ENCODE data around the gene PANK4.
A peak's percentile ranks its signal among the peaks of the same experiment; 100 is the strongest.

Gene PANK4

DNA sequence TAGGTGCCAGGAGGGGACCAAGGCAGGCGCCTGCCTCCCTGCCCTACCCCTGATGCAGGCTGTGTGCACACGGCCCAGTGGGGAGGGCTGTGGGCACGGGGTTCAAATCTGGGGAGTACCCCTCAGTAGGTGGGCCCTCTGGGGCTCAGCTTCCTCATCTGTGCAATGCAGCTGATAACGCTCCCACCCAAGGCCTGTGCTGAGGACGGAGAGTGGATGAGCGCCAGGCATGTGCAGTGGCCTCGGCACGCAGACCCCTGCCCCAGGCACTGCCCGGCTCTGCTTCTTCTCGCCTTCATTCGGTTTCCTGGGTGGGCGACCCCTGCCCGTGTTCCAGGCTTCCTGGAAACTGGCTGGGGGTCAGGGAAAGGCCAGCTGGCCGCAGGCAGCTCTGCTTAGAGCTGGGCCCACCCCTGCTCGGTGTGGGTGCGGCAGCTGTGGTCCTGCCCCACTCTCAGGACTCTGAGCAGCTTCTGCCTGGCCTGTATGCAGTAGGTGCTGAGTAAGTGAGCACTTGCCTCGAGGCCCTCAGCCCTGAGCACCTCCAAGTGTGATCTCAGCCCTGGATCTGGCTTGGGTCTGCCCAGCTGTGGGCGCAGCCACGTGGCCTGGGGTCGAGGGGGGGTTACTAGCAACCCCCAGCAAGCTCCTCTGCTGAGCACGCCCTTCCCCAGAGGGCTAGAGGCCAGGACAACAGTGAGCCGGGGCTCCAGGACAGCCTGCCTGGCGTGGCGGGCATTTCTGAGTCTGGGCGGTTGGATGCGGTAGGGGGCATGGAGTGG is 17.9 kb upstream of the PANK4 start:
- DNase-seq = no peak

DNA sequence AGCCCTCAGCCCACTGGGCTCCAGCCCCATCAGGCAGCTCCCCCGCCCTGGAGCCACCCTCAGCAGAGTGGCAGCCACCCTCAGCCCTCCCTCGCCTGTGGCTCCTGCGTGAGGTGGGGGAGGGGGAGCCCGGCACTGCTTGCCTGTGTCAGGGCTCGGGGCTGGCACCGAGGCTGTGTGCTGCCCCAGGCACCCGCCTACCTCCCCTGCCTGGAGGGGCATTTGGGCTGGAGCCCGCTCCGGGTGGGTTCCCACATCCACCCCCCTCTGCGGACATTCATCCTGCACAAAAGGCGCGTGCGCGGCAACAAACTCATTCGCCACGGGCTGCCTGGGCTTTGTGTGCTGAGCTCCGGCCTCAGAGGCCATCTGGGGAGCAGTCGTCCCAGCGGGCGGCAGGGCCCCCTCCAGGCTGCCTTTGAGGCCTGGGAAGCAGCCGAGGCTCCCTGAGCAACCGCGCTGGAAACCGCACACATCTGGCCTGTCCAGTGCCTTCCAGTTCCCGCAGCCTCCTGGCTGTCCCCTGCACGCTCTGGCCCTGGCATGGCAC is 17.2 kb upstream of the PANK4 start:
- no peak for DNase-seq

DNA sequence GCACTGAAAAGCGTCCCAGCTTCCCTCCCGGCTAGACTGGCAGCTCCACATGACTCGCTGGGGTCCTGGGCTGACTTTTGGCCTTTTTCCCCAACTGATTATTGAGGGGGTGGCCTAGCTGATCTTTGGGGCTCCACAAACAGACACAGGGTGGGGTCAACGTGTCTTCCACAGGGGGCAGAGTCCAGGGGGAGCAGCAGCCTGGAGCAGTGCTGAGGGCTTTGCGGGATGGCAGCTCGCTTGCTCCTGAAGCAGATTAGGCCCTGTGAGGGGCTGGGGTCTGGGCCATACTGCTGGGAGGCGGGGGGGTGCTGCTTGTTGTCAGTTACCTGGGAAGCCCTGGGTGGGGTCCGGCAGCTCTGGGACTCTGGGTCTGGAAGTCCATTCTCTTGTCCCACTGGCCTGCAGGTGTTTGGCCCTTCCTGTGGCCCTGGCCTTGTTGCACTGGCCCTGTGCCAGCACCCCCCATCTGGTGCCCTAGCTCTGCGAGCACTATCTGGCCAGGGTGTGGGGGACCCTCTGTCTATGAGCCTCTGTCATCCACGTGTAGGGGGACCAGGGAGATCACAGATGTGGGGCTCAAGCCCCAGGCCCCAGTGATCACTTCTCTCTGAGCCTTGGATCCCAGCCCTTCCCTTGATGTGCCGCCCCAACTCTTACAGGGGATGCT is 16.0 kb upstream of the PANK4 start:
- no peak for DNase-seq

DNA sequence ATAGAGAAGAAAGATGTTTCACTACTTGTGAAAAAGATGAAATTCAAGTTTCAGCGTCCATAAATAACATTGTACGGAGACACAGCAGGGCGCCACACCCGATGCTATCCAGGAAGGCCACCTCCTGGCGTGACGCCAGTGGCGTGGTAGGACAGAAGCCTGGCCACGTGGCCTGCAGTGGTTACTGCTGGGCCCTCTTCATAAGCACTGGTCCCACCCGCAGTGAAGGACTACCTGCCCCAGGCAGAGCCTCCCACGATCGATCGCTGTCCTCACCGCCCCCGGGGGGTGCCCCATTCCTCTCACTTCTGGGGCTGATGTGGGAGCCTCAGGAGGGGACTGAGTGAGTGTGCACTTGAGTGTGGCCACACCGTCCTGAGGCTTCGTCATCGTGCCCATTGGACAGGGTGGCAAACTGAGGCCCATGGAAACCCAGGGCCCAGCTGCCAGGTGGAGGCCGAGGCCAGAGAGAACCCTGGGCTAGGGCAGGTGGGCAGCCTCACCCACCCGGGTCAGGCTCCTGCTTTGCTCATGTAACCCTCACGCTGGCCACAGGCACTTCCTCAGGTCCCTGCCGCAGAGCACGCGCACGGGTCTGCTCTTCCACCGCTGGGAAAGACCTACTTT is 15.3 kb upstream of the PANK4 start:
- DNase-seq = peak; percentile 49

DNA sequence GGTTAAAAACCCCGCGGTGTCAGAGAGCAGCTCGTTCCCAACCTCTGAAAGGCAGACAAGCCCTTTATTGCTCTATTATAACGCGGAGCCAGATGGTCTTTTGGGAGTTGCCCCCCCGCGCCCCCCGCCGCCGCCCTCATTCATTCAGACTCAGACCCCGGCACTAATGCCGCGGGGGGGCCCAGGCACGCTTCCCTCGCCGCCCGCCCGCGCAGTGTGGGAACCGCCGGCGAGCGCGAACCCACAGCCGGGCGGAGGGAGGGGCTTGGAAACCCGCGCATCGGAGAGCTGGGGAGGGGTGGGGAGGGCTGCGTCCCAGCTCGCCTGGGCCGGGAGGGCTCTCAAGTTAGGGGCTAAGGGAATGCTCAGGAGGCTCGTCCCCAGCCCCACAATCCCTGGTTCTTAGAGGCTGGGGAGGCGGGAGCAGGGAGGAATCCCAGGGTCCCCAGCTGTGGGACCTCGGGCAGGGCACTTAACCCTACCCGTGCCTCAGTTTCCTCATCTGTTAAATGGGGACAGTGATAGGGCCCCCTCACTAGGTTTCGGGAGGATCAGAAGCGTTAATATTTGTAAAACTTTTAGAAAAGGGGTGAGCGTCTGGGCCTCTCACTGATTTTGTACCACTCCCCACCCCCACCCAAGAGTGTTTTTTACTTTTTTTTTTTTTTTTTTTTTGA is 14.6 kb upstream of the PANK4 start:
- no peak for DNase-seq

DNA sequence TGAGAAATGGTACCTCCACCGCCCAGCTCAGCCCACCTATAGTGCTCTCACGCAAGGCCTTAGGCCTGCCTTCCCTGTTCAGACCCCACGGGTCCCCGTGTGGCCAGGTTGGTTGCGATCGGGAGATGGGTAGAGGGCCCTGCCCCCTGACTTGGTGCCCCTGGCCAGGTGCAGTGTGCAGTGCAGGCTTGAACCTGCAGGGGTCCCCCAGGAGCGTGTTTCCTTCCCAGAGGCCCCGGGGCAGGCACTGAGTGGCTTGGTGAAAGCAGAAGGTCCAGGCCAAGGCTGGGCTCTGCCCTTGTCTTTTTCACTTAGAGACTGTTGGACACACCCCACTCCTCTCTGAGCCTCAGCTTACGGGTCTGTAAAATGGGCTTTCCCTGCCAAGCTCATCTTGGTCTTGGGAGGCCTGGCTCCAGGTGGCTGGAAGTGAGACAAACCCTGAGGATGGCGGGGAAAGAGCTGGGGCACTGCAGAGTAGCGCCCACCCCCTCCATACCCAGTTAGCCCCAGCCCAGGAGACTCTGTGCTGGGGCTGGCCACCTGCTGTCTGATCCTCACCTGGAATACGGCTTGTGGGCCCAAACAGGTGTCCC is 13.0 kb upstream of the PANK4 start:
- no peak for DNase-seq

DNA sequence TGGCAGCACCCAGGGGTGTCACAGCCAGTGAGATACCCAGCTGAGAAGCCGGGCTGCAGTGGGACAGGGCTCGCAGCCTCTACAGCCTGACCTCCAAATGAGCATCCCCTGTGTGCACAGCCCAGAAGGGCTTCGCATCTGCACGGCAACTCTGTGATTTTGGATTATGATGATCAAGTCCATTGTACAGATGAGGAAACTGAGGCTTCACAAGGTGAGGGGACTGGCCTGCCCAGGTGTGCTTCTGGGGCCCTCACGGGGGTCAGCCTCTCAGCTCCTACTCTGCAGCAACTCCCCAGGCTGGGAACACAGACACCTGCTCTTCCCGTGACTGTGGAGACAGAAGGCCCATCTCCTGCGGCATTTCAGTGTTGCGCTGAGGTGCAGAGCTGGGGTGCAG is 12.5 kb upstream of the PANK4 start:
- no peak for DNase-seq

DNA sequence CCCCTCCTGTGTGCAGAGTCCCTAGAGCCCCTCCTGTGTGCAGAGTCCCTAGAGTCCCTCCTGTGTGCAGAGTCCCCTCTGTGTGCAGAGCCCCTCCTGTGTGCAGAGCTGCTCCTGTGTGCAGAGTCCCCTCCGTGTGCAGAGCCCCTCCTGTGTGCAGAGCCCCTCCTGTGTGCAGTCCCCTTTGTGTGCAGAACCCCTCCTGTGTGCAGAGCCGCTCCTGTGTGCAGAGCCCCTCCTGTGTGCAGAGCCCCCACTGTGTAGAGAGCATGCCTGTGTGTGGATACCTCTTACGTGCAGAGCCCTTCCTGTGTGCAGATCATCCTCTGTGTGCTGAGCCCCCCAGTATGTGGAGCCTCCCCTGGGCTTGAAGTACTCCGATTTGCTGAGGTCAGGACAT is 12.0 kb upstream of the PANK4 start:
- DNase-seq = no peak

DNA sequence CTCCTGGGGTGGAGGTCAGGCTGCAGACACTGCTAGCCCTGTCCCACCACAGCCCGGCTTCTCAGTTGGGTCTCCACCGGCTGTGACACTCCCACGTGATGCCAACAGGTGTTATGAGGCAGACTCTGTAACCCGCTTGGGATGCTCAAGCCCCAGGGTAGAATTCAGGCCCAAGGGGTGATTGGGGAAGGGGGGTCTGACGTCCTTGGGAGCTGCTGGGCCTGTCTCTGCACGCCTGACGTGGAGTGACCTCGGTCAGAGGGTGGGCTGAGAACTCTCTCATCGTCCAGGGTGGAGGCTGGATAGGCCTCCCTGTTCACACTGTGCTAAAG is 11.4 kb upstream of the PANK4 start:
- no peak for DNase-seq

DNA sequence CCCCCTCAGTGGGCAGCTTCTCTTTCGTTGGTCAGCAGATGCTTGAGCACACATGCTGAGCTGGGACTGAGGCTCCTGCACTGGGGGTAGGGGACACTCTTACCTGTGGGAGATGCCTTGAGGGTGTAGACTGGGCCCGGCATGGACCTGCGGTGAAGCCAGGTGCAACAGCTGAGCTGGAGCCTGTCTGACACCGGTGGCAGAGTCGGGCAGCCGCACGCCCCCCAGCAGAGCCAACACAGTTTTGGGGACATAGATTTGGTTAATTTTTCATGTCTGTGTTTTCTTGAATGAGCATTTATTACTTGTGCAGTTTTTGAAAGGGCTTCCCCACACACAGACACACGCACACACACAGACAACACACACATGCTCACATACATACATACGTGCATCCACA is 9.6 kb upstream of the PANK4 start:
- no peak for DNase-seq

DNA sequence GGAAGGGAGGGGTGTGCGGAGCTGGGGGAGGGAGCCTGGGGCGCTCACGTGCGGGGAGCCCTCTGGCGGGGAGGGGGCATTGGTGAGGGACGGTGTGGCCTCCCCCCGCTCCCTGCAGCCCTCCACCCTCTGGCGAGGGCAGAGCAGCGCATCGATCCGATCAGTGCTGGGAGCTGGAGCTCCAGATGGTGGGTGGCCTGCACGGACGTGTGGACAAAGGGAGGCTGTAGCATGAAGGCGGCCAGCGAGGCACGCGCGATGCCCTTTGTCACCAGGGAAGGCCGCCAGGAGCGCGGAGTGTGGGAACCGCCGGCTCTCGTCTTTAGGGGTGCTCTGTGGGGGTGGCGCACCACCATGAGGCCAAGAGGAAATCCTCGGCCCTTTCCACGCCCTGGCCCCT is 9.1 kb upstream of the PANK4 start:
- no peak for DNase-seq

DNA sequence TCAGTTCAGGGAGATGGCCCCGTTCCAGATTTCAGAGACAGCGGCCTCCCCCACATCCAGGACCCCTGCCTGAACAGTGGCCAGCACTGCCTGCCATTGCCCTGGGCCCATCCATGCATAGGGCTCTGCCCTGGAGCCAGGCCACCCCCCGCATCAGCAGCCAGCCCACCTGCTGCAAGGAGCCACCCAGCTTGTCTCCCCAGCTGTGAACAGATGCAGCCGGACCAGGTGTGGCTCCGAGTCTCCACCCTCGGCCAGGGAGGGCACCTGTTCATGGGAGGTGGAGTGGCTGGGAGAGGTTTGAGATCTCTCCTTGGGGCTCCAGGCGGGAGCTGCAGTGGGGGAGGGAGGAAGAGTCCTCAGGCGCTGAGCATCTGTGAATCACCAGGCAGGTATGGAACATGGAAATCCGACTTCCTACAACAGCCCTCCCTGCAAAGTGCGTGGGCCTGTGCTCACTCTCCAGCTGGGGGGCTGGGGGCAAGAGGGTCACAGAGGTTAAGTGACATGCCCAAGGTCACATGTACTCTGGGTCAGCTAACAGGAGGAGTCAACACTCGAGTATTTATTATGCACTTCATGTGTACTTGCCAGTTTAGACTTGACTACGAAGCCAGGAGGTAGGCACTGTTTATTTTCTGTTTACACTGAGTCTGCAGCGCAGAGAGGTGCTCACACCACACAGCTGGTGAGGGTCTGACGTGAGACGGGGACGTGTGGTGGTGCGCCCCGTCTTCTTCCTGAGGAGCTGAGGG is 8.5 kb upstream of the PANK4 start:
- peak; percentile 65 for DNase-seq

DNA sequence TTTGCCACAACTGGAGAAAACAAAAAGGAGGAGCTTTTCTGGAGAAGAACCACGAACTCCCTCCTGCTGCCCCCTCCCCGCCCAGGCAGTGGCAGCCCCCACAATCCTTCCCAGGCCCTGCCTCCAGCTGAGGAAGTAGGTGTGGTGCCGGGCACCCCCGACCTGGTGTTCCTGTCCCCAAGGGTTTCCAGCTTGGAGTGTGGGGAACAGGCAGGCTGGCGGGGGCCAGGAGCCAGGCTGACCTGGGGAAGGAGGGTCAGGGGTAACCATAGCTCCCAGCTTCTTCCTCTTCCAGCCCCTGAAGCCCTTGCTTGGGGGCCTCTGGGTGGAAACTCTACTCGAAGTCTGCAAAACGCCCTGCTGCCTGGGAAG is 7.9 kb upstream of the PANK4 start:
- DNase-seq = no peak

DNA sequence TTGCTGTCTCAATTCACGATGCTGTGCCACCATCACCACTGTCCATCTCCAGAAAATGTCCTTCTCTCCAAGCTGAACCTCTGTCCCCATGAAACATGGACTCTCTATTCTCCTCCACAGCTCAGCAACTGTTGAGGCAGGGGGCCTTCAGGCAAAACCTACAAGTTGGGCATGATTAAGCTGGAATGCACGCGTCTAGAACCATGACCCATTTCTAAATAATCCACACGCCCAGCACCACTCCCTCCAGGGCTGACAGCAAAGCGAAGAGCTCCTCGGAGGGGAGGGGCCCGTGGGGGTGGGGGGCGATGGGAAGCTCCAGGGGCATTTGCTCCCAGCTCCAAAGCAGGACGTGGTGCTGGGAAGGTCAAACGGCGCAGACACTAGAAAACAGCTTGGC is 7.0 kb upstream of the PANK4 start:
- DNase-seq = no peak

DNA sequence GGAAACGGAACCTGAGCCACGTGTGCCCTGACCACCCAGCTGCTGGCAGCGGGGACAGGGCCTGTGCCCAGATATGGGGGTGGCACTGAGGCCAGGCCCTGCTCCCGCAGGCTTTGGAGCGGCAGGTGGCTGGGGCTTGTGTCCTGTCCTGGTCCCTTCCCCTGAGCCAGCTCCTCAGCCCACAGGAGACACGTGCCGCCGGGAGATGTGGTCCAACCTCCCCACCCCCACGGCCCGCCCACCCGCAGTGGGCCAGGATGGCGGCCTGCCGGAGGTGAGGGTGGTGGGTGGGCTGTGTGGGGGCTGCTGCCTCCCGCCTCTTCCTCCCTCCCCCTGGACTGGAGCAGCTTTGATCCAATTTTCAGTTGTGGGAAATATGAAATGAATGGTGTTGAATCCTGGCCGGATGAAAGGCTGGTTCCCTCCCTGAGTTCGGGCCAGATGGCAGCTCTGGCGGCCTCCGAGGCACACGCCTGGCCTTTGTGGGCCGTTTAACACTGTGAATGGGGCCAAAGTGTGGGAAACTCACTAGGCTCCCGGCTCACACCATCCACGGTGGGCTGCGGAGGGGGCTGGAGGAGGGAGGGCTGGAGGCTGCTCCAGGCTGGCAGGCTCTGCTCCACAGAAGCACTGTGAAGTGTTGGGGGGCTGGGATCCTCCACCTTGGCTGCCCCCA is 6.2 kb upstream of the PANK4 start:
- DNase-seq = no peak

DNA sequence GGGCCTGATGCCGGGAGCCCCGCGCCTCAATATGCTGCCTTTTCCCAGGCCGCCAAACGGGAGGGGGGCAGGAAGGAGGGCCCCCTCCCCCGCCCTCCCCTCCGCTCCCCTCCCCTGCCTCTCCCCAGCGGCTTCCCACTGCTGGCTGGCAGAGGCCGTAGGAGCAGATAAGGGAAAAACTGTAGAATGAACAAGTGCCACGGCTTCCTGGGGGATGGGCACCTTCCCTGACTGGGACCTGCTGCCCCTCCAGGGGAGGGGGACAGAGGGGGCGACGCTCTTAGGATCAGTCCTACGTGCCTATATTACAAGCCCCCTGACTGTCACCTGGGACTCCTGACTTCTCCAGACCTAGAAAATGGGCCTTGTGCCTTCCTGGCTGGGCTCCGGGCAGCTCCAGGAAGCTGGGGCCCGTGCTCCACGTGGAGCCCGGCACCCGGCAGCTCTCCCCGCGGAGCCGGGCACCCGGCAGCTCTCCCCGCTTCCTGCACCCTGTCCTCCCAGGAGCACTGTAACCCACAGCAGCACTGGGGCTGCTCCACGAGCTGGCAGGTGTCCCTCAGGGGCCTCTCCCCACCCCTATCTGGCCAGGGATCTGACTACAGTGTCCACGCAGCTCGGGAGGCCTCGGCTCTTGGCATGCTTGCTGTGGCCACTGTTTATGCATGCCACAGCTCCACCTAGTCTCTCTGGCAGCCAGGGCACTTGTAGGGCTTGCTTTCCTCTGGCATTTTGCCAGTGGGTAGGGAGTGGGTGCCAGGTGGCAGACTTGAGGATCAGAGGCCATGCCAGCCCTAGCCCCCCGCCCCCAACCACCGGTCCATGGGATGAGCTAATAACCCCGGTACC is 4.3 kb upstream of the PANK4 start:
- peak; percentile 63 for DNase-seq

DNA sequence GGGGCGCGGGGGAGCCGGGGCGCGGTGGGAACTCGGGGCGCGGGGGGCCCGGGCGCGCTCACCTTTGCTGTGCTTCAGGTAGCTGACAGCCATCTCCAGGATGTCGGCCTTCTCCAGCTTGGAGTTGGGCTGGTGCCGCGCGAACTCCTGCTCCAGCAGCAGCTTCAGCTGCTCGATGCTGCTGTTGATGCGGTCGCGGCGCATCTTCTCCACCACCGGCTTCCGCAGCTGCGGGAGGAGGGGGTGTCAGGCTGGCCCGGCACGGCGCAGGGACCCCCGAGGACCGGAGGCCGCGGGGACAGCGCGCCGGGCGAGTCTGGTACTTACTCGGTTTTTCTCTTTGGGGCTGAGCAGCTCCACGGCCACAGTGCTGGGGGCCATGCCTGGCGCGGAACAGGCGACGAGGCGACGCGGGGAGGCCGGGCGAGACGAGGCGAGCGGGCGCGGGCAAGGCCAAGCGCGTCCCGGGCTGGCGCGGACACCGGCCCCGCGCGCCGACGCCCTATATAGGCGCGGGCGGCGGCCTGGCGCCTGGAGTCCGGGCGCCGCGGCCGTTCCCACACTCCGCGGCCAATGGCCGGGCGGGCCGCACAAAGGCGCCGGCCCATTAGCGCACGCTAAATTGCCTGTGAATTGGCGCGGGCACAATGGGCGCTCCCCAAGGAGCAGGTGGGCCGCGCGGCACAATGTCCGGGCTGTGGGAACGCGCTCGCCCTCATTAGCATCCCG is 3.6 kb upstream of the PANK4 start, which contains the start of gene HES5:
TSS of gene HES5 (minus strand) at position 480 of the 729 bp plus-strand sequence. CDS start at position 381, 99 bp downstream.
- no peak for DNase-seq

DNA sequence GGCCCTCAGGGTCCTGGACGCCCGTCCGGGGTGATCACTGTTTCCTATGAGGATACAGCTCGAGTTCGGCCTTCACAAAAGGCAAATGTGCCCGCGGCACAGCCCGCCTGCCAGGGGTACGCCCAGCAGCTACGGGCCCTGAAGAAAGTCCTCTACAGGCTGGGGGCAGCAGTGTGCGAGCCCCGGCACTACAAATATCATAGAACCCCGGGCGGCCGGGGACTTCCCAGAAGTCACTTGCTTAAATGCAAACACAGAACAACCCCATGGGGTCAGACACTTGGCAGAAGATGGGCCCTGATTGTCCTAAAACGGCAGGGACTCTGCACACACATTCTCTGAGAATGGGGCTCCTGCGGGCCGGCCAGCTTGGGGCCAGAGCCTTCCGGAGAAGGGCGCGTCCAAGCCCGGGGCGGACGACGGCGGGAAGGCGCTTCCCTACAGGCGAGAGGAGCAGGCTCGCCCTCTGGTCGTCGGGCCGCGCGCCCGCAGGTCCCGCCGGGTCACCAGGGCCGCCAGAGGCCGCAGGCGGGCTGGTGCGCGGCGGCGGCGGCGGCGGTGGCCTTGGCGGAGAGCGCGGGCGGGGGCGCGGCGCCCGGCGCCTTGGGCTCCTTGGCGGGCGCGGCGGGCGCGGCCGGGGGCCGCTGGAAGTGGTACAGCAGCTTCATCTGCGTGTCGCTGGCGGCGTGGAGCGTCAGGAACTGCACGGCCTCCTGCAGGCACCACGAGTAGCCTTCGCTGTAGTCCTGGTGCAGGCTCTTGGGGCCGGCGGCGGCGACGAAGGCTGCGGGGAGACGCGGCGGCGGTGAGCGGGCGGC is 2.8 kb upstream of the PANK4 start:
- no peak for DNase-seq

DNA sequence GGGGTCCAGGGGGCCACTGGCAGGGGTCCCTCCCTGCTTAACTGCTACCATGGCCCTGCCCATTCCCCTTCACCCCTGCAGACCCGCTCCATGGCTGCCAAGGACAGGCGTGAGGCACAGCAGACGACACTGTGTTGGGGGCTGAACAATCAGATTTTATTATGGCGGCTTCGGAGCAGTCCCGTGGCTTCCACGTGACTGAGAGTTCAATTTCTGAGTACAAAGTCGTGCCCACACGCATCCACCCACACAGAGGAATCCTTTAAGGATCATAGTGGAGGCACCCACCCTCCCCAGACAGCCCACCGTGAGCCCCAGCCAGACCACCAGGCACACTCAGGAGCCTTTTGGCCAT is 2.2 kb upstream of the PANK4 start:
- DNase-seq = no peak

All from NCI-H2029 (cell line).